RWPE1 (cell line): ENCODE data around the gene GPN1.

Experiments used
- CTCF ChIA-PET: fragments of 350-600 bp; sonication (Branson Sonifier 250); formaldehyde crosslinking; extraction: SDS; loops from one replicate; lab custom pipeline; 2021; lab: Yijun Ruan, JAX
- POLR2A ChIA-PET: fragments of 400-600 bp; formaldehyde crosslinking; extraction: SDS; loops from one replicate; lab custom pipeline; 2020; ENCODE audit warnings: antibody characterized with exemption; ENCODE audit not compliant: low non-redundant PET; lab: Yijun Ruan, JAX
- DNase-seq: peaks from one replicate; pipeline ENCODE4 v3.0.0; 2012; ENCODE audit warnings: low spot score
- H3K27ac ChIP-seq: fragments of 450-650 bp; 2 replicates; pipeline ENCODE4 v1.5.1; 2017
- TF ChIP-seq, protein P1 (sequence below): fragments of 450-650 bp; conservative IDR thresholded peaks from 2 replicates; pipeline ENCODE4 v1.5.1; 2017; ENCODE audit warnings: low read depth, mild to moderate bottlenecking

Gene GPN1

GRCh38 chr2:27628767-27629709 lies at the start of gene GPN1, which contains the start of gene CCDC121:
GPN1 (plus strand) TSS chr2:27629050; CDS start chr2:27629059, 9 bp downstream.
CCDC121 (minus strand) TSS chr2:27629012; CDS start chr2:27627799, 1,213 bp downstream.
- TF ChIP-seq, protein P1, sequence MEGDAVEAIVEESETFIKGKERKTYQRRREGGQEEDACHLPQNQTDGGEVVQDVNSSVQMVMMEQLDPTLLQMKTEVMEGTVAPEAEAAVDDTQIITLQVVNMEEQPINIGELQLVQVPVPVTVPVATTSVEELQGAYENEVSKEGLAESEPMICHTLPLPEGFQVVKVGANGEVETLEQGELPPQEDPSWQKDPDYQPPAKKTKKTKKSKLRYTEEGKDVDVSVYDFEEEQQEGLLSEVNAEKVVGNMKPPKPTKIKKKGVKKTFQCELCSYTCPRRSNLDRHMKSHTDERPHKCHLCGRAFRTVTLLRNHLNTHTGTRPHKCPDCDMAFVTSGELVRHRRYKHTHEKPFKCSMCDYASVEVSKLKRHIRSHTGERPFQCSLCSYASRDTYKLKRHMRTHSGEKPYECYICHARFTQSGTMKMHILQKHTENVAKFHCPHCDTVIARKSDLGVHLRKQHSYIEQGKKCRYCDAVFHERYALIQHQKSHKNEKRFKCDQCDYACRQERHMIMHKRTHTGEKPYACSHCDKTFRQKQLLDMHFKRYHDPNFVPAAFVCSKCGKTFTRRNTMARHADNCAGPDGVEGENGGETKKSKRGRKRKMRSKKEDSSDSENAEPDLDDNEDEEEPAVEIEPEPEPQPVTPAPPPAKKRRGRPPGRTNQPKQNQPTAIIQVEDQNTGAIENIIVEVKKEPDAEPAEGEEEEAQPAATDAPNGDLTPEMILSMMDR = no peak
- peak within 1 kb of the TSS; percentile 94 for H3K27ac ChIP-seq
- peak; percentile 92 for DNase-seq
- CTCF ChIA-PET = no interaction called here
- POLR2A ChIA-PET = no interaction called here

- DNase-seq = no peak
- no peak overlapping the region for H3K27ac ChIP-seq
- CTCF ChIA-PET = no interaction called here
- POLR2A ChIA-PET = no interaction called here
- TF ChIP-seq, protein P1 = no peak
These were observed 47.3 kb upstream of the GPN1 start for GRCh38 chr2:27581417-27582128.

DNA sequence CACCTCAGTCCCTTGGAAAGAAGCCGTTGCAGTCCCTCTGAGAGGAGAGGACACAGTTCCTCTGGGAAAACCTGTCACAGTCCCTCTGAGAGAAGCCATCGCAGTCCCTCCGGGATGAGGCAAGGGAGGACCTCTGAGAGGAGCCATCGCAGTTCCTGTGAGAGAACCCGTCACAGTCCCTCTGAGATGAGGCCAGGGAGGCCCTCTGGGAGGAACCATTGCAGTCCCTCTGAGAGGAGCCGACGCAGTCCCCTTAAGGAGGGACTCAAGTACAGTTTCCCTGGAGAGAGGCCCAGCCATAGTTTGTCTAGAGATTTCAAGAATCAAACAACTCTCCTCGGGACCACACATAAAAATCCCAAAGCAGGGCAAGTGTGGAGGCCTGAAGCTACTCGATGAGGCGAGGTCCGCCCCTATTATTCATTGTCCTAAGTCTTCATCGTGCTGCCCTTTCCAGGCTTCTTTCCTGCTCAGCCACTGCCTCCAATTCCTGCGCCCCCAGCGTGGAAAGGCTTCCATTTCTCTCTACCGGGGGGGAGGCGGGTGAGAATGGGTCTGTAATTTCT lies 46.6 kb upstream of the GPN1 start:
- ChIA-PET CTCF (no interaction called here), POLR2A (interaction anchor here (0.6 kb wide), 1 partner anchor 19 kb away, joined by 3 read pairs; no protein-coding TSS in a partner anchor)
- DNase-seq = no peak
- TF ChIP-seq, protein P1 = no peak
- peak overlapping the region; percentile 72 for H3K27ac ChIP-seq

GRCh38 chr2:27582695-27583389 lies 46.0 kb upstream of the GPN1 start, which contains the start of gene ZNF512:
ZNF512 (plus strand) TSS chr2:27583042; CDS start chr2:27583113, 71 bp downstream.
- CTCF ChIA-PET = no interaction called here
- POLR2A ChIA-PET = interaction anchor here (0.6 kb wide), 1 partner anchor 19 kb away, joined by 3 read pairs; no protein-coding TSS in a partner anchor
- TF ChIP-seq, protein P1 = no peak
- H3K27ac ChIP-seq = peak within 1 kb of the TSS; percentile 72
- peak; percentile 85 for DNase-seq

- TF ChIP-seq, protein P1 = no peak
- POLR2A ChIA-PET = no interaction called here
- no peak for DNase-seq
- H3K27ac ChIP-seq = peak overlapping the region; percentile 72
- CTCF ChIA-PET = no interaction called here
These were observed 45.4 kb upstream of the GPN1 start for GRCh38 chr2:27583390-27583915.
